HG03095 (cell line): ENCODE measurements around the gene HOXA2.

ENCODE experiments used
- ATAC-seq: cut with Tn5 transposase; IDR thresholded peaks from one replicate; pipeline ENCODE4 v1.9.1; 2021; ENCODE audit warnings: moderate library complexity; ENCODE audit not compliant: unreplicated experiment

HOXA2 gene

GRCh38 chr7:27112955-27113949, 10.8 kb upstream of the HOXA2 start:
- no peak for ATAC-seq

DNA sequence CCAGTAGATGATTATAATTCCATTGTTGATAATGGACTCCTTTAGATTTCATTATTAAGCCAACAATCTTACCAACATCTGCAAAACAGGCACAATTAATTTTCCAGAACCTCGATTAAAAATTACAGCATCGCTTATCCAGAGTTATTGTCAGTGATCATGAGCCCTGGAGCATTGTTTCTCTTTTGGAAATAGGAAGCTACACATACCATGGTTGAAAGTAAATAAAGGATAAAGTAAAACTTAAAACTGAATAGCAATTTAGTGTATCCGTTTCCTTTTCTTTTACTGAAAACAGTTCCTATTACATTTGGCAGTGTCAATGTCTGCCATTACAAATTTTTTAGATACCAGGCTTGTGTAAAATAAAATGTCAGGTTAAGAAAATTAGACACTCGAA, 9.9 kb upstream of the HOXA2 start:
- no peak for ATAC-seq

DNA sequence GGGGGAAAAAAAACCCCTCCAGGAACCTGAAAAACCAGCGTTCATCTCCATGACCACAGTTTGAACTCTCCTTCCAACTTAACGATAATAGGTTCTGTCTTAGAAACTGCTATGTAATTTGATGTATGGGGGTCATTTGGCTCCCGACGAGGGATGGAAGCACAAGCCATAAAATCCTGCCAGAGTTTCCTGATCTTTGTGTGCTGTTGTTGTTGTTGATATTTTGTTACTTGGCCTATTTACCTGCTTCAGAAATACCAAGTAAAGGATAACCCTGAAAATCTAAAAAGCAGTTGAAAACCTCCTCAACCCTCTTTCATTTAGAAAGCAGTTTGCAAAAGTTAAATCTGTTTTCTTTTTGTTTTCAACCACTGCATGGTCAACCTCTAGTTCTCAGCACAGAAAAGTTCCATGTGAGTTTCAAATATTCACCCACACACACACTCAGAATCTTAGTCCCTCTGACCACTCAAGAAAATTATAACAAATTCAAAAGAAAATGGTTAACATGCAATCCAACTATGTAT, 9.3 kb upstream of the HOXA2 start:
- ATAC-seq, result no peak

DNA sequence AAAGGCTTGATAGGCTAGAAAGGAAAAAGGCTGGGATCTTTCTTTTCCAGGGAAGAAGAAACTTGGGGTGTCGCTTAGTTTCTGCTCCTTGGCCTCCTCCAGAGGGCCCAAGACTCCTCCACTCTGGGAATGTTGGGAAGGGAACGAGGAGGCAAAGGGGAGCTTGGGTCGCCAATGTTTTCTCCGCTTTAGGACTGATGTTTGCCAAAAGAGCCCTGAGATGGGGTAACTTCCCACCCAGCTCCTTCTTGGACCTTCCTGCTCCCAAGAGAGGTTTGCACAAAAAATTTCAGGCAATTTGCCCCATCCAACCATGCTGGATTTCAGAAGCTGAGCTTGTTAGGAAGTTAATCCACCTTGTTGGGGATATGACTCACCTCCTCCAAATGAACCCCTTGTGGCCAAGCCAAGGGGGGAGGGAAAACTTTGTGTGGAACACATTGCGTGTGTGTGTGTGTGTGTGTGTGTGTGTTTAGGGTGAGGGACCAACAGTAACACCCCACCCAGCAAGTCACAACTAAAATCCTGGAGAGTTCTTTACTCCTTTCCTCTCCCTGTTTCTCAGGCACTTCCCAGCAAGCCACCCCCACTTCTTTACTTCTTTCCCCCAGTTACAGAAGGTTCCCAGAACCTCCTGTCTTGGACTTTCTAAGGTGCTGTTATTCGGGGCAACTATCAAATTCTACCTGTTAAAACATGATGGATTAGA, 8.7 kb upstream of the HOXA2 start:
- ATAC-seq, result no peak

- no peak for ATAC-seq
Measured at GRCh38 chr7:27110186-27111031, 7.9 kb upstream of the HOXA2 start.

DNA sequence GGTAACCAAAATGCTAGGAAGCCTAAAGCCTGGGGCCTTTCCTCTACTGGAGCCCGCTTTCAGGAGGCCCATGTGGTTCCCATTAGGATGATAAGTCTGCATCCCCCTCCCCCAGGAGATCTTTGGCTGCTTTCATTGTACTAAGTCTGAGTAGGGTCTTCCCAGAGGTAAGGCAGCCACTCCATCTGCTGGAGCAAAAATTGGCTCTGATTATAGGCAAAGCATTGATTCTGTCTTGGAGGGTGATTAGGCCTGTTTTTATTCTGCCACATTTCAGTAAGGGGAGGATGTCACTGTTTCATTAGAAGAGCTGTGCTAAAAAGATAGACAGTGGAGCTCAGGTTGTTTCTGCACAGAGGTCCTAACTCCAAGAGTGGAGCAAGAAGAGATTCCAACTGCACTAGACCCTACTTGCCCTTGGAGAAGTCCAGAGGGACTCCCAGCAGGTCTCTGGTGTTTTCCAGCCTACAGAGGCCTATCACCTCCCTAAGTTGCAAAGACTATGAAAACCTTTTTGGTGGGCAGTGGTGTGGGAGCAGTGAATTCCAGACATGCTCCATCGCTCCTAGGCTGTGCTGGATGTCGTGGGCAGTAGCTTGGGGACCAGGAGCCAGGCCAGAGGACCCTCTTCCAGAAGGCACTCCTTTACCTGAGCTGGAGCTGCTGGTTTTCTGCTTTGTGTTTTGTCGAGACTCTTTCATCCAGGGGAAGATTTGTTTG, 7.1 kb upstream of the HOXA2 start:
- no peak for ATAC-seq

DNA sequence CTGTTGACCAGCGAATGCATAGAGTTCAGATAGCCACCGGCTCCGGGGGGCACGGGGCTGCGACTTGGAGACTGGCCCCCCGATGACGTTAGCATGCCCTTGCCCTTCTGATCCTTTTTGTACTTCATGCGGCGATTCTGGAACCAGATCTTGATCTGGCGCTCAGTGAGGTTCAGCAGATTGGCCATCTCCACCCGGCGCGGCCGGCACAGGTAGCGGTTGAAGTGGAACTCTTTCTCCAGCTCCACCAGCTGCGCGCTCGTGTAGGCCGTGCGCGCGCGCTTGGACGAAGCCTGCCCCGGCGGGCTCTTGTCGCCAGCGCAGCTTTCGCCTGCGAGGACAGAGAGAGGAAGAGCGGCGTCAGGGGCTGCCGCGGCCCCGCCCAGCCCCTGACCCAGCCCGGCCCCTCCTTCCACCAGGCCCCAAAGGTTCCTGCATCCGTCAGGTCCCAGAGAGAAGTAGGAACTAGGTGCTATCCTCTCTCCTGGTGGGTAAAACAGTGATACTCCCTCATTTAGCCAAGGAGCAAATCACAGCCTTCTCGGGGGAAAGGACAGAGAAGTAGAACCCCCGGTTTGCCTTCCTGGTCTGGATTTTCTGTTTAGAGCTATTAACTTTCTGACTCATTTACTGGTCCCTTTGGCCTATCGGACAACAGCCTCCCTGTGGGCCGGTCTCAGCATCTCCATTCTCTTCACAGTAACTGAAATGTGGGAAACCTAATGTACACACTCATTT, 6.1 kb upstream of the HOXA2 start:
- no peak for ATAC-seq

DNA sequence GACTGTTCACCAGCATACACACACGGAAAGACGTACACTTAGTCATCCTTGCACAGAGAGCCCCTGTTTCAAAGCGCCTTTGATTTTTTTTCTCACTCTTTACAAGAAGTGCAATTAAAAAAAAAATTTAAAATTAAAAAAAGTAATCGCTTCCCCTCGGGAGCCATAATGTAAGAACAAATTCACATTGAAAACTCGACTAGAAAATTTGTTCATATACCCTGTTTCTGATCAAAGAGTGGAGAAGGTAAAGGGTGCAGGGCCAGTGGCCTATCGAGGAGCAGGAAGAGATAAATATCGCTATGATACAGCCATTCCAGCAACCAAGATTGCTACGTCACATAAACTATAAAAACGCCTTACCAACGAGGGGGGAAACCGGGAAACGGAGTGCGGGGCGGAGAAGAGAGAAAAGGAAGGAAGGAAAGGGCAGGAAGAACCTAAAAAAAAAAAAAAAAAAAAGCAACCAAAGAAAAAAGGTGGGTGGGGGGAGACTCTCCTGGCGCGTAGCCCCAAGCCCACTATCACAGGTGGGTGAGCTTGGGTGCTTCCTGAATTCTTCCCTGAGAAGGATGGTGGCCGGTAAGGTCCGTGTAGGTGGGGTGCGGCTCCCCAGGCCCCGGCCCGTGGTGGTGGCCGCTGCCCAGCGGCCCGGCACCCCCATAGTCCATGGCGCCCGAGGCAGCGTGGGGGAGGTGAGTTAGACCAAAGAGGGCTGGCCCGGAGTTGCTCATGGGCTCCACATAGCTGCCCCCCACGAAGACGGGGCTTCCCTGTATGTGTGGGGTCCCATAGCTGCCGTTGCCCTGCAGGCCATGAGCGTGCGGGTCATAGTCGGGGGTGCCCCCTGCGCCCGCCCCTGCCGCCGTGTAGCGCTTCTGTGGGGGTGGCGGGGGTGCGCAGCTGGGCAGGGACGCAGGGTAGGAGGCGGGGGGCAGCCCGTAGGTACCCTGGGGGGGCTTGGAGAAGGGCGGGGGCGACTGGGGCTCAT, 5.2 kb upstream of the HOXA2 start:
- no peak for ATAC-seq

DNA sequence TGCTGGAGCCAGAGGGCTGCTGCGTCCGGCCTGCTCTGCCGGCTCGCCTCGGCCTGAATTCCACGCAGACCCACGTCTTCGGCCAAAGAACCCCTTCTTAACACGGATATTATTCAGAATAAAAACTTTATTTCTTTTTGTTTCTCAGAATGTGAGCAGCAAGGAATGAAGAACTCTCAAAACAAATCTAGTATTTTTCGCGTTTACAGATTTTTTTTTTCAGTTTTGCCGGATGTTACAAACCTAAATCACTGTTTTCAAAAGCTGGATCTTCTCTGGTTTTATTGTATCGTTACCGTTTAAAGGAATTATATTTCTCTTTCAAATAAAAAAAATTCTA, 4.4 kb upstream of the HOXA2 start:
- ATAC-seq, result no peak

DNA sequence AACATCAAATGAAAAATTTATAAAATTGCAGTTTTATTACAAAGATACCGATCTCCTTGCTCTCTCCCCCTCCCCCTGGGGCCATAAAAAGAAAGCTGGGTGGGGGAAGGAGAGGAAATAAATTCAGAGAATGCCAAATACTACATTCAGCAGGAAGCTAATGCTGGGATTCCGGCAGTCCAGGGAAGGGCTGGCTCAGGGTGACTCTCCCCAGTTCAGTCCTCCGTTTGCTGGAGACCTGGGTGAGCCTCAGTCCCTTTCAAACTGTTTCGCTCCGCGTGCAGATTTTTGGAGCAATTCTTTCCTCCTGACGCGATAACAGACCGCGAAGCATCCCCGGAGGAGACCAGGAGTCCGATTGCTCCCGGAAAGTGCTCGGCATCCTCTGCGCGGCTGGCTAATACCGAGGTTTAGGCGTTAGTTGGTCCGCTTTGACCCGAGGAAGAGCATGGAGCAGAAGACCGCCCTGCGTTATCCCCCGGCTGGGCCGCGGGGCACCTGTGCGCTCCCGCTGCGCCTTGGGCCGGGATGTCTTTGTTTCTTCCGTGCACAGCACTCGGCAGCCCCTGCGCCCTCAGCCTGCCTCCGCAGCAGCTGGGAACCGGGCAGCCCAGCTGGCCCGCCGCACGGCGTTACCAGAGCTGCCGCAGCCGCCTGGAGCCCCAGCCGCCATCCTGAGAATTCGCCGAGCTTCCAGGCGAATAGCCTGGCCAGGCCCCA, 3.9 kb upstream of the HOXA2 start:
- no peak for ATAC-seq

DNA sequence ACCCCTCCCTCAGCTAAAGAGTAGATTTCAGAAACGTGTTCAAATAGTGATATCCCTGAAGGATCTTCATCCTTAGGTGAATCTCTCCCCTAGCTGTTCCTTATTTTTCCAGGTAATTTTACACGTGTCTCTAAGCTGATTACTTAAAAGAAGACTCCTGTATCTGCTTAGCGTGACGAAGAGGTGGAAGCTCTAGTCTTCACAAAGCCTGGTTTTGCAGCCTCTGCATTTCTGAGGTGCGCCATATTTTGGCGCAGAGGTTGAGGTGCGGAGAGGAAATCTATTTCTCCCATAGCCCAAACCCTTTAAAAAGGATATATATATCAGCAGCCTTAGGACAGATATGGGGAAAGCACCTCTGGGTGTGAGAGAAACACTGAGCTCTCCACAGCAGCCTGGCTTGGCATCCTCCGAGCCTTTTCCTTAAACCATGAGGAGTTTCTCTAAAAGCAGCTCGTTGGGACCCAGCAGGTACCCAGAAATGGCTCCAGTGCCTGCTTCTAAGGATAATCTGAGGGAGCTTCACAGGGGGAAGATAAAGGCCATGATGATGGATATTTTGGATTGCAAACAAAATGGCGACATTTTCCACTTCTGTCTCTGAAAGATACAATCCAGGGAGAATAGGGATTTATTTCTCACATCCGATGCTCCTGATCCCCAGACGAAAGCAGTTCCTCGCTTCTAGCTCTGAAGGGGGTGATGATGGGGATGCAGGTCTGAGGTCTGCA, 3.0 kb upstream of the HOXA2 start:
- no peak for ATAC-seq

DNA sequence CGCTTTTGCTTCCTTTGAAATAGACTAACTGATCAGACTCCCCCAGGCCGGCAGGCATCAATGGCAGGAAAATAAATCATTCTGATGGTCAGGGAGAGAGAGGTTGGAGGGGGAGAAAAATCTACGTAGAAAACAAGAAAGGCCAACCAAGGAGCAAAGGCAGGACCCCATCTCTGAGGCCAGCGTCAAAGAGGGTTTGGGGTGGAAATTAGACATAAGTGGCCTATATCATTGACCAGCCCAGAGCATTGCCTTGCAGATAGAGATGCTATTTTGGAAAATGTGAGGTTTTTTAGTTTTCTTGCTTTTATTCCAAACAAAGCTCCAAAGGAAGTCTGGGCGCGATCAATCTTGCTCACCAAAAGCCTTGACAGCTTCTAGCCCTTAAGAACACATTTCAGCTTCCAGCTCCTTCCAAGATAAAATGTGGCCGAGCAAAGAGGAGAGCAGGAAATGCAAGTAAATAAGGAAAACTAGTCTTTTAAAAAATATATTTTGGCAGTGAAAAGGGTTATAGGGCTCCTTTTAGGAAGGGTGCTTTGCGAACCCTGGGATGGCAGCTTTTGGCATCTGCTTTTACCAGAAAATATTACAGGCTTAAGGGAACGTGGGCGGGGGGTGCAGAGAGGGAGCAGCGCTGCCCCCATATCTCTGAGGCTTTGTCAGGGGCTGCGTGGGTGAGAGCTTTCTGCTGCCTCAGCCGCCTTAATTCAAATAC, 2.0 kb upstream of the HOXA2 start:
- no peak for ATAC-seq

DNA sequence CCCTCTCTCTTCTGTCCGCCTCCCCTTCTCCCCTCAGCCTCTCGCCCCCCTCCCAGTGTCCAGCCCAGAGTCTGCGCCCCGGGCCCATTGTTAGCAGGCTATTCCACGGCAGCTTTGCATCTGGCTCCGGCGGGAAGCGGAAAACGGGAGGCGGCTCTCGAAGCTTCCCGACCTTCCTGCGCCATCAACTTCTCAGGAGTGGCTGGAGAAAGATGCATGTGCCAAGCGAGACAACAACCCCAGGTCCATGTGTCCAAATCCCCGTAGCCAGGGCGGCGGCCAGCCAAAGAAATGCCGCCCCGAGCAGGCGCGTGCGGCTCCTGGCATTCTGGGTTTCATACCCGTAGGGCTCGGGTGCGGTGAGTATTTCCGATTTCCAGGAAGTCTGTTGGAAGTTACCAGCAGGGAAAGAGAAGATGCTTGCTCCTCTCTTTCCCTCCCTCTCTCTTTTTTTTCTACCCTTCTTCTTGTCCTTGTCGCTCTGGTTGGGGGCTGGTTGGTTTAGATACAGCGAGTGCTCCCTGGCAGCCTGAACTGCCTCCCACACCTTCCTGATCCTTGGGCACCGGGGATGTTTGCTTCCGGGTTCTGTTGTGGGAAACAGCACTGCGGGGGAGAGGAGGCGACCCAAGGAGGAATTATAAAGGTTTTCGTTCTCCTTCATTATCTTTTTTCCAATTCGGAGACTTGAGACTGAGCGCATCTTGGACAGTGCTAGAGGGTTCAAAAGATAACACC, 1.2 kb upstream of the HOXA2 start:
- ATAC-seq, result no peak

DNA sequence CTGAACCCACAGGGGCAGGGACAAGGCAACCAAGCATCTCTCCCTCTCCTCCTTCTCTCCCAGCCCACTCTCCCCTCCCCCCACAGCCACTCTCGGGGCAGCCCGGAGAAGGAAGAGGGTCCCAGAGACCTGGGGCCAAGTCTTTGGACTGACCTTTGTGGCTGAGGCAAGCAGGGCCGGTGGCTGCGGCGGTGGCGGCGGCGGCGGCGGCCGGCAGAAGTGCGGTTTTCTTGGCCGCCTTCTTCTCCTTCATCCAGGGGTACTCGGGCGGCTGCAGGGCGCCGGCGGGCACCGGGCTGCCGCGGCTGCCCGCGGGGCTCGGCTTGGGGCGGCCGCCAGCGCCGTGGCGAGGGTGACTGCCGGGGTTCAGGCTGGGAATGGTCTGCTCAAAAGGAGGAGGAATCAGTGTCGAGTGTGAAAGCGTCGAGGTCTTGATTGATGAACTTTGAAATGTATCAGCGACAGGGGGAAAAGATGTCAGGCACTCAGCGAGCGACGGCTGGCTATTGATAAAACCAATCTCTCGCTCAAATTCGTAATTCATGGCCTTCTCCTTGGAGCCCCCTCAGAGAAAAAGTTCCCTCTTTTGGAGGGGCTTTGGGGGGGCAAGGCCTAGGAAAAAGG, 414 bp downstream of the HOXA2 start:
- no peak for ATAC-seq

- no peak for ATAC-seq
Measured at GRCh38 chr7:27101171-27101956, 1.1 kb downstream of the HOXA2 start.
